GM12878 (cell line): Measurements from ENCODE around the gene KDSR. TPM values are rescaled to one million over a fixed set of nuclear protein-coding genes. Genes with fewer than 3 reads are reported as not detected.

Experiments used
- ATAC-seq: fragments of 200-7000 bp; cut with Tn5 transposase; 3 replicates; pipeline ENCODE4 v1.9.1; 2020; ENCODE audit warnings: mild to moderate bottlenecking, moderate library complexity
- BruUV-seq: library from RNA; stranded (reverse); fragments of 400-500 nt; replicated peaks from 2 replicates; lab custom pipeline; 2021; lab: Mats Ljungman, UMichigan
- CTCF ChIA-PET: fragments of 300-600 bp; sonication (Branson Sonifier 250); formaldehyde crosslinking; extraction: SDS; loops from one replicate; lab custom pipeline; 2021; ENCODE audit warnings: inconsistent platforms; lab: Yijun Ruan, JAX
- POLR2A ChIA-PET: fragments of 350-600 bp; formaldehyde crosslinking; extraction: SDS; loops from one replicate; lab custom pipeline; 2021; ENCODE audit warnings: inconsistent platforms; lab: Charles Lee
- RAD21 ChIA-PET: fragments of 300-600 bp; sonication (Branson Sonifier 250); formaldehyde crosslinking; loops from one replicate; lab custom pipeline; 2023; ENCODE audit warnings: antibody characterized with exemption; ENCODE audit not compliant: unreplicated experiment; lab: Charles Lee
- SMC1A ChIA-PET: fragments of 300-600 bp; sonication (Branson Sonifier 250); formaldehyde crosslinking; loops from one replicate; lab custom pipeline; 2023; ENCODE audit not compliant: unreplicated experiment, uncharacterized antibody; lab: Charles Lee
- DNase-seq: peaks from one replicate; pipeline ENCODE4 v3.0.0-alpha.2; 2011; ENCODE audit warnings: low read depth, low spot score
- FAIRE-seq: peaks from 3 replicates; lab custom pipeline; 2011; peaks lifted over from hg19 to GRCh38; lab: Jason Lieb, UNC
- H2AFZ ChIP-seq: 2 replicates; pipeline ENCODE4 v1.6.0; 2011; ENCODE audit warnings: low read depth, low read length, control low read depth; ENCODE audit not compliant: control insufficient read depth
- H3K27ac ChIP-seq: 2 replicates; pipeline ENCODE4 v1.5.1; 2011; ENCODE audit warnings: control low read depth; ENCODE audit not compliant: control insufficient read depth, insufficient read depth
- H3K27me3 ChIP-seq, 2 experiments: replicated peaks in 1 of 2; 2 replicates each; pipeline versions ENCODE4 v1.6.0 to v1.6.1; 2011; ENCODE audit warnings: low read length in 1 of 2; ENCODE audit not compliant: control insufficient read depth in 2 of 2, insufficient read depth in 2 of 2
- H3K36me3 ChIP-seq, 2 experiments: 2 replicates each; pipeline ENCODE4 v1.5.1; 2011; ENCODE audit warnings: low read length in 1 of 2; ENCODE audit not compliant: control insufficient read depth in 2 of 2, insufficient read depth in 2 of 2
- H3K4me1 ChIP-seq: 2 replicates; pipeline ENCODE4 v1.6.1; 2011; ENCODE audit warnings: mild to moderate bottlenecking, low read length, moderate library complexity, mixed read lengths; ENCODE audit not compliant: control insufficient read depth, insufficient read depth
- H3K4me2 ChIP-seq: 2 replicates; pipeline ENCODE4 v1.6.0; 2011; ENCODE audit warnings: control low read depth; ENCODE audit not compliant: control insufficient read depth, insufficient read depth
- H3K4me3 ChIP-seq: fragments of 200-600 bp; sonication (generic); 2 replicates; pipeline ENCODE4 v1.5.1; 2016
- H3K79me2 ChIP-seq: 2 replicates; pipeline ENCODE4 v1.6.0; 2011; ENCODE audit warnings: low read length; ENCODE audit not compliant: control insufficient read depth, insufficient read depth
- H3K9ac ChIP-seq: 2 replicates; pipeline ENCODE4 v1.8.0; 2011; ENCODE audit warnings: low read length, control low read depth, mixed read lengths; ENCODE audit not compliant: control insufficient read depth, insufficient read depth
- H3K9me3 ChIP-seq: replicated peaks from 3 replicates; pipeline ENCODE4 v1.5.1; 2011; ENCODE audit warnings: mild to moderate bottlenecking, low read length; ENCODE audit not compliant: control insufficient read depth, insufficient read depth
- H4K20me1 ChIP-seq: 2 replicates; pipeline ENCODE4 v1.6.0; 2011; ENCODE audit not compliant: control insufficient read depth, insufficient read depth
- BCL11A ChIP-seq: IDR thresholded peaks from 2 replicates; pipeline ENCODE4 v1.6.1; 2011; ENCODE audit warnings: low read depth, low read length
- BRCA1 ChIP-seq: IDR thresholded peaks from 2 replicates; pipeline ENCODE4 v1.6.1; 2011; ENCODE audit warnings: low read depth, low read length, improper control_type of control experiment
- MTA2 ChIP-seq: fragments of 450-650 bp; IDR thresholded peaks from 2 replicates; pipeline ENCODE4 v1.6.1; 2016; ENCODE audit warnings: low read depth, mild to moderate bottlenecking, moderate library complexity
- RELA ChIP-seq: fragments of 450-650 bp; IDR thresholded peaks from 2 replicates; pipeline ENCODE4 v1.8.0; 2014; ENCODE audit warnings: borderline replicate concordance; ENCODE audit not compliant: partially characterized antibody
- SMAD1 ChIP-seq: fragments of 450-650 bp; IDR thresholded peaks from 2 replicates; pipeline ENCODE4 v1.6.1; 2018; ENCODE audit warnings: mild to moderate bottlenecking, low read depth; ENCODE audit not compliant: partially characterized antibody
- YBX1 ChIP-seq: fragments of 450-650 bp; IDR thresholded peaks from 2 replicates; pipeline ENCODE4 v1.6.1; 2016; ENCODE audit warnings: antibody characterized with exemption
- ZBED1 ChIP-seq: IDR thresholded peaks from 2 replicates; pipeline ENCODE4 v1.6.1; 2016; ENCODE audit warnings: borderline replicate concordance
- ZNF274 ChIP-seq: IDR thresholded peaks from one replicate; pipeline ENCODE4 v1.8.0; 2011; ENCODE audit not compliant: insufficient read length, insufficient read depth
- ZSCAN29 ChIP-seq: fragments of 450-650 bp; IDR thresholded peaks from 2 replicates; pipeline ENCODE4 v1.6.1; 2017; ENCODE audit warnings: mild to moderate bottlenecking, moderate library complexity
- WGBS: methylation state at CpG from one replicate; pipeline ENCODE4 v1.1.6; 2016; ENCODE audit warnings: low lambda C conversion rate; ENCODE audit not compliant: insufficient replicate concordance, insufficient coverage; ENCODE audit errors: missing lambda C conversion rate; 5-methylcytosine and 5-hydroxymethylcytosine counted together
- in situ Hi-C: fragments of 300-500 bp; cut with MboI; formaldehyde crosslinking; loops from 9 replicates; pipeline ENCODE4 v1.14.3; 2018; ENCODE audit warnings: mixed read lengths
- intact Hi-C: fragments of 100-400 bp; cut with micrococcal nuclease; formaldehyde crosslinking; loops from one replicate; pipeline ENCODE4 v1.14.2; 2022; ENCODE audit not compliant: unreplicated experiment
- polyA plus RNA-seq, 11 experiments: library from polyadenylated mRNA; depleted of rRNA in 4 of 11; unstranded in 6 of 11; stranded (reverse) in 5 of 11; fragments of >200 nt; fragmentation: Nextera tagmentation in 4 of 11; fragmentation: Illumina TruSeq in 1 of 11; extraction: Ambion mirVana in 4 of 11; extraction: Trizol in 1 of 11; gene quantifications; 1 replicate in 1 of 11; 2 replicates in 10 of 11; pipeline versions ENCODE4 v1.2.1 to v1.2.3, GENCODE V29; 2011 to 2016; ENCODE audit warnings: inconsistent platforms in 2 of 11, missing spikeins in 2 of 11, low read depth in 1 of 11
- total RNA-seq, 4 experiments: library from RNA; depleted of rRNA in 3 of 4; stranded (reverse); fragments of >200 nt in 3 of 4; fragmentation: Illumina TruSeq in 1 of 4; extraction: Trizol in 1 of 4; gene quantifications; 2 replicates each; pipeline versions ENCODE4 v1.2.1 to v1.2.3, GENCODE V29; 2013 to 2021
- TF ChIP-seq, protein P1 (sequence below): IDR thresholded peaks from 2 replicates; pipeline ENCODE4 v1.6.1; 2012; ENCODE audit warnings: improper control_type of control experiment, low read depth, low read length; ENCODE audit not compliant: insufficient replicate concordance
- TF ChIP-seq, protein P2 (sequence below): fragments of 450-650 bp; IDR thresholded peaks from 2 replicates; pipeline ENCODE4 v1.6.1; 2016; ENCODE audit warnings: mild to moderate bottlenecking
- TF ChIP-seq, protein P3 (sequence below): fragments of 450-650 bp; IDR thresholded peaks from 2 replicates; pipeline ENCODE4 v1.6.1; 2017; ENCODE audit warnings: borderline replicate concordance

KDSR gene
- total and polyA plus RNA-seq, 10 of the 15 experiments (the other 5 are each of a cell fraction or from before 2014, with no cell fraction given) = 5.2 to 25.9 (median 14.3) TPM

DNA sequence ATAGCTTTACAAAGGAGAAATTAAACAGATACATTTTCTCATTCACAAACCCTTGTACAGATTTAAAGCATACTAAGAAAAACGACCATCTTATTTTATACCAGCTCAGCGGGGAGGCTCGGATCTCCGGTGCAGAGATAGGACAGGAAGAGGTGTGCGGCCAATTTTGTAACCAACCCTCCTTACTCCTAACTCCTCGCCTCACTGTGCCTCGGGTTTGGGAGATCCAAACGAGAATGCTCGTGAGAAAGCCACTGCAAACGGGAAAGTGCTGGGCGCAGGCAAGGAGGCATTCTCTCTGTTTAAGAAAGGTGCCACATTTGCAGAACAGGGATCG lies 1.2 kb downstream of the KDSR start:
- in situ Hi-C loops = no loop called here
- intact Hi-C loops = no loop called here
- Histone ChIP-seq H3K27me3 (no peaks in the 10 kb centered on the region), H4K20me1 (no peaks in the 10 kb centered on the region), H3K27ac (peak overlapping the region; percentile 84), H3K4me3 (peak overlapping the region; percentile 93), H3K9ac (peak overlapping the region; percentile 77), H3K79me2 (peaks cover 17% of the 10 kb centered on the region), H3K4me2 (peak overlapping the region; percentile 85), H3K36me3 (peaks cover 0 to 1% of the 10 kb centered on the region in 2 experiments; a peak in 2 of 4 replicates), H3K4me1 (no peaks in the 10 kb centered on the region), H2AFZ (peak overlapping the region; percentile 83), H3K9me3 (no peaks in the 10 kb centered on the region; the same call in 1 of the 3 replicates)
- no TSS peak for BruUV-seq
- ChIA-PET CTCF (interaction anchor here (0.6 to 2.0 kb wide), 11 partner anchors 9 to 349 kb away, joined by 3 to 9 read pairs (median 3); no protein-coding TSS in a partner anchor), POLR2A (interaction anchor here (1.0 to 2.3 kb wide), 4 partner anchors 16 to 57 kb away, joined by 3 to 10 read pairs (median 5); partner anchors contain the start of gene VPS4B), SMC1A (interaction anchor here (0.6 to 1.8 kb wide), 16 partner anchors 9 to 839 kb away, joined by 3 to 10 read pairs (median 3); partner anchors contain the start of gene VPS4B), RAD21 (interaction anchor here (0.8 to 1.6 kb wide), 4 partner anchors 9 to 74 kb away, joined by 3 to 5 read pairs (median 4); partner anchors contain the start of gene VPS4B)
- ATAC-seq = peak; percentile 15; the same call in 2 of the 3 replicates
- TF ChIP-seq, protein P1, sequence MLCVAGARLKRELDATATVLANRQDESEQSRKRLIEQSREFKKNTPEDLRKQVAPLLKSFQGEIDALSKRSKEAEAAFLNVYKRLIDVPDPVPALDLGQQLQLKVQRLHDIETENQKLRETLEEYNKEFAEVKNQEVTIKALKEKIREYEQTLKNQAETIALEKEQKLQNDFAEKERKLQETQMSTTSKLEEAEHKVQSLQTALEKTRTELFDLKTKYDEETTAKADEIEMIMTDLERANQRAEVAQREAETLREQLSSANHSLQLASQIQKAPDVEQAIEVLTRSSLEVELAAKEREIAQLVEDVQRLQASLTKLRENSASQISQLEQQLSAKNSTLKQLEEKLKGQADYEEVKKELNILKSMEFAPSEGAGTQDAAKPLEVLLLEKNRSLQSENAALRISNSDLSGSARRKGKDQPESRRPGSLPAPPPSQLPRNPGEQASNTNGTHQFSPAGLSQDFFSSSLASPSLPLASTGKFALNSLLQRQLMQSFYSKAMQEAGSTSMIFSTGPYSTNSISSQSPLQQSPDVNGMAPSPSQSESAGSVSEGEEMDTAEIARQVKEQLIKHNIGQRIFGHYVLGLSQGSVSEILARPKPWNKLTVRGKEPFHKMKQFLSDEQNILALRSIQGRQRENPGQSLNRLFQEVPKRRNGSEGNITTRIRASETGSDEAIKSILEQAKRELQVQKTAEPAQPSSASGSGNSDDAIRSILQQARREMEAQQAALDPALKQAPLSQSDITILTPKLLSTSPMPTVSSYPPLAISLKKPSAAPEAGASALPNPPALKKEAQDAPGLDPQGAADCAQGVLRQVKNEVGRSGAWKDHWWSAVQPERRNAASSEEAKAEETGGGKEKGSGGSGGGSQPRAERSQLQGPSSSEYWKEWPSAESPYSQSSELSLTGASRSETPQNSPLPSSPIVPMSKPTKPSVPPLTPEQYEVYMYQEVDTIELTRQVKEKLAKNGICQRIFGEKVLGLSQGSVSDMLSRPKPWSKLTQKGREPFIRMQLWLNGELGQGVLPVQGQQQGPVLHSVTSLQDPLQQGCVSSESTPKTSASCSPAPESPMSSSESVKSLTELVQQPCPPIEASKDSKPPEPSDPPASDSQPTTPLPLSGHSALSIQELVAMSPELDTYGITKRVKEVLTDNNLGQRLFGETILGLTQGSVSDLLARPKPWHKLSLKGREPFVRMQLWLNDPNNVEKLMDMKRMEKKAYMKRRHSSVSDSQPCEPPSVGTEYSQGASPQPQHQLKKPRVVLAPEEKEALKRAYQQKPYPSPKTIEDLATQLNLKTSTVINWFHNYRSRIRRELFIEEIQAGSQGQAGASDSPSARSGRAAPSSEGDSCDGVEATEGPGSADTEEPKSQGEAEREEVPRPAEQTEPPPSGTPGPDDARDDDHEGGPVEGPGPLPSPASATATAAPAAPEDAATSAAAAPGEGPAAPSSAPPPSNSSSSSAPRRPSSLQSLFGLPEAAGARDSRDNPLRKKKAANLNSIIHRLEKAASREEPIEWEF = no peak
- TF ChIP-seq ZSCAN29 = no peak
- TF ChIP-seq, protein P2, sequence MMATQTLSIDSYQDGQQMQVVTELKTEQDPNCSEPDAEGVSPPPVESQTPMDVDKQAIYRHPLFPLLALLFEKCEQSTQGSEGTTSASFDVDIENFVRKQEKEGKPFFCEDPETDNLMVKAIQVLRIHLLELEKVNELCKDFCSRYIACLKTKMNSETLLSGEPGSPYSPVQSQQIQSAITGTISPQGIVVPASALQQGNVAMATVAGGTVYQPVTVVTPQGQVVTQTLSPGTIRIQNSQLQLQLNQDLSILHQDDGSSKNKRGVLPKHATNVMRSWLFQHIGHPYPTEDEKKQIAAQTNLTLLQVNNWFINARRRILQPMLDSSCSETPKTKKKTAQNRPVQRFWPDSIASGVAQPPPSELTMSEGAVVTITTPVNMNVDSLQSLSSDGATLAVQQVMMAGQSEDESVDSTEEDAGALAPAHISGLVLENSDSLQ = no peak
- no peak for TF ChIP-seq ZBED1
- no peak for TF ChIP-seq RELA
- no peak for TF ChIP-seq BCL11A
- no peak for TF ChIP-seq YBX1
- no peak for TF ChIP-seq MTA2
- TF ChIP-seq, protein P3, sequence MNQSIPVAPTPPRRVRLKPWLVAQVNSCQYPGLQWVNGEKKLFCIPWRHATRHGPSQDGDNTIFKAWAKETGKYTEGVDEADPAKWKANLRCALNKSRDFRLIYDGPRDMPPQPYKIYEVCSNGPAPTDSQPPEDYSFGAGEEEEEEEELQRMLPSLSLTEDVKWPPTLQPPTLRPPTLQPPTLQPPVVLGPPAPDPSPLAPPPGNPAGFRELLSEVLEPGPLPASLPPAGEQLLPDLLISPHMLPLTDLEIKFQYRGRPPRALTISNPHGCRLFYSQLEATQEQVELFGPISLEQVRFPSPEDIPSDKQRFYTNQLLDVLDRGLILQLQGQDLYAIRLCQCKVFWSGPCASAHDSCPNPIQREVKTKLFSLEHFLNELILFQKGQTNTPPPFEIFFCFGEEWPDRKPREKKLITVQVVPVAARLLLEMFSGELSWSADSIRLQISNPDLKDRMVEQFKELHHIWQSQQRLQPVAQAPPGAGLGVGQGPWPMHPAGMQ = no peak
- TF ChIP-seq SMAD1 = no peak
- no peak for TF ChIP-seq BRCA1
- TF ChIP-seq ZNF274 = no peak
- FAIRE-seq = no peak
- 2% methylated on average over 12 of the region's 12 CpGs for WGBS
- no peak for DNase-seq
